Cardiac muscle cell (in vitro differentiated cells and primary cell): Measurements from ENCODE around the gene PHKA1. TPM values are rescaled to one million over a fixed set of nuclear protein-coding genes. Genes with fewer than 3 reads are reported as not detected.
"Not testable (repeated sequence)": the region's sequence is repeated elsewhere in the genome, so short reads cannot be mapped to it uniquely, and the experiment has no call there.

Experiments
- DNase-seq, 2 donors: peaks; one replicate each; pipeline versions ENCODE4 v3.0.0 to v3.0.0-alpha.2; 2010 to 2017; ENCODE audit warnings: low read depth in 1 of 2, low spot score in 1 of 2
- H3K27ac ChIP-seq: fragments of 200-600 bp; sonication (generic); 2 replicates; pipeline ENCODE4 v1.5.1; 2016
- H3K27me3 ChIP-seq: fragments of 200-600 bp; sonication (generic); 2 replicates; pipeline ENCODE4 v1.6.0; 2016; ENCODE audit warnings: control low read depth
- H3K36me3 ChIP-seq: fragments of 200-600 bp; sonication (generic); 2 replicates; pipeline ENCODE4 v1.5.1; 2016; ENCODE audit warnings: control low read depth
- H3K4me1 ChIP-seq: fragments of 200-600 bp; sonication (generic); 2 replicates; pipeline ENCODE4 v1.8.1; 2017; ENCODE audit warnings: low read depth, mild to moderate bottlenecking, mixed run types
- H3K4me3 ChIP-seq: fragments of 200-600 bp; sonication (generic); 2 replicates; pipeline ENCODE4 v1.5.1; 2016; ENCODE audit warnings: mild to moderate bottlenecking
- H3K9me3 ChIP-seq: fragments of 200-600 bp; sonication (generic); 2 replicates; pipeline ENCODE4 v1.5.1; 2017; ENCODE audit warnings: low read depth, mild to moderate bottlenecking, control low read depth
- CTCF ChIP-seq: IDR thresholded peaks from 2 replicates; pipeline ENCODE4 v1.5.1; 2012; ENCODE audit warnings: low read depth, mild to moderate bottlenecking, low read length
- polyA plus RNA-seq: library from polyadenylated mRNA; unstranded; fragments of >200 nt; fragmentation: Nextera tagmentation; extraction: Ambion mirVana; gene quantifications from 2 replicates; pipeline ENCODE4 v1.2.1, GENCODE V29; 2016
- total RNA-seq: library from RNA; depleted of rRNA; stranded (reverse); fragments of >200 nt; gene quantifications from 2 replicates; pipeline ENCODE4 v1.2.3, GENCODE V29; 2016

The PHKA1 gene
- total and polyA plus RNA-seq, 2 experiments from 2014 or later, result 4.1 to 10.9 TPM

GRCh38 chrX:72683631-72684030 is 30.5 kb downstream of the PHKA1 start:
- Histone ChIP-seq H3K4me1 (no peaks in the 10 kb centered on the region), H3K4me3 (no peak overlapping the region), H3K9me3 (no peaks in the 10 kb centered on the region), H3K27me3 (no peaks in the 10 kb centered on the region), H3K36me3 (no peaks in the 10 kb centered on the region), H3K27ac (no peak overlapping the region)
- no peak for TF ChIP-seq CTCF
- DNase-seq, result no peak

GRCh38 chrX:72676465-72676864 is 37.6 kb downstream of the PHKA1 start:
- TF ChIP-seq CTCF, result no peak
- Histone ChIP-seq H3K4me3 (no peak overlapping the region), H3K27ac (no peak overlapping the region), H3K36me3 (no peaks in the 10 kb centered on the region), H3K27me3 (no peaks in the 10 kb centered on the region), H3K4me1 (no peaks in the 10 kb centered on the region), H3K9me3 (no peaks in the 10 kb centered on the region)
- no peak for DNase-seq

- not testable (repeated sequence) for H3K4me1 ChIP-seq, H3K4me3 ChIP-seq, H3K36me3 ChIP-seq, H3K27me3 ChIP-seq, DNase-seq, H3K27ac ChIP-seq, H3K9me3 ChIP-seq
Observed at GRCh38 chrX:72673951-72674350, 40.2 kb downstream of the PHKA1 start.

- H3K9me3 ChIP-seq, H3K4me3 ChIP-seq, DNase-seq, H3K27ac ChIP-seq, H3K36me3 ChIP-seq, H3K27me3 ChIP-seq, H3K4me1 ChIP-seq: not testable (repeated sequence)
Observed at GRCh38 chrX:72669508-72669907, 44.6 kb downstream of the PHKA1 start.

- no peak overlapping the region for H3K4me3 ChIP-seq
- no peaks in the 10 kb centered on the region for H3K27me3 ChIP-seq
- no peaks in the 10 kb centered on the region for H3K4me1 ChIP-seq
- H3K36me3 ChIP-seq, result no peaks in the 10 kb centered on the region
- peak in 1 of 2 donors; percentile 52 for DNase-seq
- H3K9me3 ChIP-seq, result no peaks in the 10 kb centered on the region
- TF ChIP-seq CTCF, result no peak
- H3K27ac ChIP-seq, result no peak overlapping the region
Observed at GRCh38 chrX:72666451-72666850, 47.7 kb downstream of the PHKA1 start.

- Histone ChIP-seq H3K27me3 (no peaks in the 10 kb centered on the region), H3K9me3 (no peaks in the 10 kb centered on the region), H3K4me3 (no peak overlapping the region), H3K4me1 (no peaks in the 10 kb centered on the region), H3K27ac (no peak overlapping the region), H3K36me3 (no peaks in the 10 kb centered on the region)
- DNase-seq, result no peak
- TF ChIP-seq CTCF, result no peak
Observed at GRCh38 chrX:72663737-72664136, 50.4 kb downstream of the PHKA1 start.
